Left lung (tissue), 10 donors: ENCODE results near the gene NDUFAF3. TPM values are rescaled to one million over a fixed set of nuclear protein-coding genes. Genes with fewer than 3 reads are reported as not detected.

Experiments used
- ATAC-seq: fragments of 200-7000 bp; cut with Tn5 transposase; one replicate; pipeline ENCODE4 v1.9.1; 2020; ENCODE audit warnings: moderate library complexity
- DNase-seq, 4 donors: peaks; one replicate each; pipeline ENCODE4 v3.0.0-alpha.2; 2013 to 2020
- H3K27ac ChIP-seq, 2 donors: fragments of 200-600 bp; sonication (generic) in 1 of 2; one replicate each; pipeline versions ENCODE4 v1.5.0 to v1.8.0; 2020 to 2021
- H3K27me3 ChIP-seq, 2 donors: fragments of 200-600 bp; sonication (generic) in 1 of 2; one replicate each; pipeline versions ENCODE4 v1.5.0 to v1.8.0; 2020 to 2021
- H3K36me3 ChIP-seq, 2 donors: fragments of 200-600 bp; sonication (generic) in 1 of 2; one replicate each; pipeline versions ENCODE4 v1.5.0 to v1.8.0; 2020 to 2021
- H3K4me1 ChIP-seq, 2 donors: fragments of 200-600 bp; one replicate each; pipeline ENCODE4 v1.8.0; 2021
- H3K4me3 ChIP-seq, 2 donors: fragments of 200-600 bp; sonication (generic) in 1 of 2; one replicate each; pipeline versions ENCODE4 v1.5.0 to v1.8.0; 2020 to 2021; ENCODE audit warnings: mild to moderate bottlenecking in 1 of 2
- H3K9me3 ChIP-seq, 2 donors: fragments of 200-600 bp; sonication (generic) in 1 of 2; one replicate each; pipeline versions ENCODE4 v1.5.0 to v1.8.0; 2020 to 2021
- CTCF ChIP-seq, 2 donors: fragments of 200-600 bp; sonication (generic) in 1 of 2; IDR thresholded peaks; one replicate each; pipeline versions ENCODE4 v1.5.0 to v1.8.0; 2021; ENCODE audit warnings: antibody characterized with exemption in 2 of 2
- intact Hi-C, 2 donors: fragments of 100-400 bp; cut with DNase I; formaldehyde crosslinking; loops; one replicate each; pipeline versions ENCODE4 v1.11.2 to v1.14.2; 2022
- microRNA-seq, 2 donors: library from miRNA; unstranded; fragments of <30 nt; microRNA quantifications; one replicate each; pipeline ENCODE4, GENCODE V29; 2019
- polyA plus RNA-seq, 6 donors: library from polyadenylated mRNA; unstranded; fragments of 120-200 nt; gene quantifications; one replicate each; pipeline ENCODE4 v1.2.1, GENCODE V29; 2013; ENCODE audit not compliant: insufficient read length in 6 of 6
- total RNA-seq, 2 donors: library from RNA; stranded (reverse); fragmentation: NEBNext Ultra II Directional; extraction: Animal tissue kit (Norgen Biotek cat#: 25700); gene quantifications; one replicate each; pipeline ENCODE4 v1.2.1, GENCODE V29; 2021
- donor health status: DM: no; HTN: yes; CAD: no.
- donor health status: DM: no; HTN: no; CAD: no.

The NDUFAF3 gene
- total and polyA plus RNA-seq, 8 donors, result 50.0 to 92.2 (median 60.8) TPM

GRCh38 chr3:49058011-49058410 lies 36.1 kb downstream of the NDUFAF3 start:
- Histone ChIP-seq H3K27ac (no peak overlapping the region), H3K4me3 (no peak overlapping the region), H3K36me3 (peaks cover 0 to 86% of the 10 kb centered on the region in 2 donors), H3K9me3 (no peaks in the 10 kb centered on the region), H3K27me3 (no peaks in the 10 kb centered on the region), H3K4me1 (no peaks in the 10 kb centered on the region)
- DNase-seq (no peak), ATAC-seq (no peak)
- intact Hi-C loops, result no loop called here
- no peak for TF ChIP-seq CTCF (IDR thresholded peaks at IDR 0.05)

Small RNA genes lying within 50 kb of the gene (microRNA-seq; reads per million reads assigned to microRNA genes)
- gene MIR191 (5,394 to 10,745 reads per million in 2 donors), gene MIR425 (1,737 to 2,245 reads per million in 2 donors)

Other genes starting within 250 kb of the NDUFAF3 start
- gene PRKAR2A, start 174.2 kb upstream of the NDUFAF3 start, total RNA-seq, result 10 to 100 TPM; 50.2 to 58.1 TPM
- gene PRKAR2A, start 174.2 kb upstream of the NDUFAF3 start, polyA plus RNA-seq, result 10 to 100 TPM; 29.4 to 40.8 (median 33.9) TPM
- 10 to 100 TPM; 15.5 to 24.7 TPM for gene SLC25A20, start 123.2 kb upstream of the NDUFAF3 start, total RNA-seq
- 10 to 100 TPM; 12.2 to 14.4 (median 13.5) TPM for gene SLC25A20, start 123.2 kb upstream of the NDUFAF3 start, polyA plus RNA-seq
- 10 to 100 TPM; 67.9 to 75.9 TPM for gene ARIH2, start 103.3 kb upstream of the NDUFAF3 start, total RNA-seq
- gene ARIH2, start 103.3 kb upstream of the NDUFAF3 start, polyA plus RNA-seq, result 10 to 100 TPM; 75.1 to 92.4 (median 85.8) TPM
- gene P4HTM, start 31.9 kb upstream of the NDUFAF3 start, total RNA-seq, result 10 to 100 TPM; 40.2 to 41.8 TPM
- gene P4HTM, start 31.9 kb upstream of the NDUFAF3 start, polyA plus RNA-seq, result 10 to 100 TPM; 26.6 to 43.1 (median 36.2) TPM
- 100 to 1,000 TPM; 156 to 190 TPM for gene WDR6, start 14.7 kb upstream of the NDUFAF3 start, total RNA-seq
- 100 to 1,000 TPM; 166 to 217 (median 187) TPM for gene WDR6, start 14.7 kb upstream of the NDUFAF3 start, polyA plus RNA-seq
- 10 to 100 TPM; 23.6 to 24.5 TPM for gene DALRD3, start 3.5 kb upstream of the NDUFAF3 start, total RNA-seq
- 10 to 100 TPM; 51.1 to 67.4 (median 62.7) TPM for gene DALRD3, start 3.5 kb upstream of the NDUFAF3 start, polyA plus RNA-seq
- gene IMPDH2, start 7.3 kb downstream of the NDUFAF3 start, total RNA-seq, result 100 to 1,000 TPM; 136 to 187 TPM
- gene IMPDH2, start 7.3 kb downstream of the NDUFAF3 start, polyA plus RNA-seq, result 100 to 1,000 TPM; 292 to 321 (median 304) TPM
- 10 to 100 TPM; 71.6 to 74.2 TPM for gene QRICH1, start 72.0 kb downstream of the NDUFAF3 start, total RNA-seq
- gene QRICH1, start 72.0 kb downstream of the NDUFAF3 start, polyA plus RNA-seq, result 10 to 100 TPM; 74.4 to 85.8 (median 77.9) TPM
- 100 to 1,000 TPM; 173 to 180 TPM for gene QARS1, start 82.6 kb downstream of the NDUFAF3 start, total RNA-seq
- gene QARS1, start 82.6 kb downstream of the NDUFAF3 start, polyA plus RNA-seq, result 100 to 1,000 TPM; 288 to 323 (median 303) TPM
- gene USP19, start 98.7 kb downstream of the NDUFAF3 start, total RNA-seq, result 10 to 100 TPM; 50.9 to 54.7 TPM
- 10 to 100 TPM; 42.8 to 55.0 (median 47.9) TPM for gene USP19, start 98.7 kb downstream of the NDUFAF3 start, polyA plus RNA-seq
- gene LAMB2, start 110.9 kb downstream of the NDUFAF3 start, total RNA-seq, result 100 to 1,000 TPM; 283 to 484 TPM
- 100 to 1,000 TPM; 431 to 501 (median 444) TPM for gene LAMB2, start 110.9 kb downstream of the NDUFAF3 start, polyA plus RNA-seq
- gene CCDC71, start 144.2 kb downstream of the NDUFAF3 start, total RNA-seq, result 10 to 100 TPM; 16.9 to 21.0 TPM
- gene CCDC71, start 144.2 kb downstream of the NDUFAF3 start, polyA plus RNA-seq, result 10 to 100 TPM; 15.8 to 24.9 (median 22.1) TPM
- gene KLHDC8B, start 149.5 kb downstream of the NDUFAF3 start, total RNA-seq, result 10 to 100 TPM; 31.2 to 33.3 TPM
- 10 to 100 TPM; 40.0 to 51.7 (median 46.7) TPM for gene KLHDC8B, start 149.5 kb downstream of the NDUFAF3 start, polyA plus RNA-seq